Measurements from ENCODE around the gene AANAT. TPM values are rescaled to one million over a fixed set of nuclear protein-coding genes. Genes with fewer than 3 reads are reported as not detected.
A peak's percentile ranks its signal among the peaks of the same experiment; 100 is the strongest.

The AANAT gene
- total and polyA plus RNA-seq, 10 donors = 0.19 to 0.22 TPM; not detected in 8

DNA sequence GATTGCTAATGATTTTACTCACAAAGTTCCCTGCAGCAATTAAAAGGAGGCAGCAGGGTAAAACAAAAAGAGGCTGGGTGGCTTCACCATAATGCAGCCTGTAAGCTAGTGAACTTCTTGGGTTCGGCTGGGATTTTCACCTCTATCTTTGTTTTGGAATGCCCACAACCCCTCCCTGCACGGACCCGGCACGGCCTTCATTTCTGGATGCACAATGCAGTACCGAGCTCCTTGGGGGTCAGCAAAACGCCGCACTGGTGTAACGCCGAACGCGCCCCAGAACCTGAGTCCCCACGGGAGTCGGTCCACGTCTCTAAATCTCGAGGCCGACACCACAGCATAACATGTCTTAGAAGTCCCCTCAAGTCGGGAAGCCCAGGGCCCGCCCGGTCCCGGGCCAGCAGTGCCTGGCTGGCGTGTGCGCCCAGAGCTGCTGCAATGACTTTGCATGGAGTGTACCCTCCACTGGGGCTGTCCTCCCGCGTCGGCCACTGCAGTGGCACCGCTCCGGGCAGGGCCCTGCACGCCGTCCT is 15.2 kb upstream of the AANAT start:
- H3K36me3 ChIP-seq = no peaks in the 10 kb centered on the region
- WGBS, 5 donors = 0 to 3% (median 1%) methylated on average over 14 to 29 of the region's 29 CpGs
- peaks cover 7 to 54% (median 30%) of the 10 kb centered on the region in 6 donors for H3K4me1 ChIP-seq
- intact Hi-C loops (cut with DNase I; ENCODE audit: low total_unique reads) = loop anchor here (10.0 kb wide), 1 partner anchor 47 kb away; no protein-coding TSS in a partner anchor
- TF ChIP-seq, protein P1, sequence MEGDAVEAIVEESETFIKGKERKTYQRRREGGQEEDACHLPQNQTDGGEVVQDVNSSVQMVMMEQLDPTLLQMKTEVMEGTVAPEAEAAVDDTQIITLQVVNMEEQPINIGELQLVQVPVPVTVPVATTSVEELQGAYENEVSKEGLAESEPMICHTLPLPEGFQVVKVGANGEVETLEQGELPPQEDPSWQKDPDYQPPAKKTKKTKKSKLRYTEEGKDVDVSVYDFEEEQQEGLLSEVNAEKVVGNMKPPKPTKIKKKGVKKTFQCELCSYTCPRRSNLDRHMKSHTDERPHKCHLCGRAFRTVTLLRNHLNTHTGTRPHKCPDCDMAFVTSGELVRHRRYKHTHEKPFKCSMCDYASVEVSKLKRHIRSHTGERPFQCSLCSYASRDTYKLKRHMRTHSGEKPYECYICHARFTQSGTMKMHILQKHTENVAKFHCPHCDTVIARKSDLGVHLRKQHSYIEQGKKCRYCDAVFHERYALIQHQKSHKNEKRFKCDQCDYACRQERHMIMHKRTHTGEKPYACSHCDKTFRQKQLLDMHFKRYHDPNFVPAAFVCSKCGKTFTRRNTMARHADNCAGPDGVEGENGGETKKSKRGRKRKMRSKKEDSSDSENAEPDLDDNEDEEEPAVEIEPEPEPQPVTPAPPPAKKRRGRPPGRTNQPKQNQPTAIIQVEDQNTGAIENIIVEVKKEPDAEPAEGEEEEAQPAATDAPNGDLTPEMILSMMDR (IDR thresholded peaks at IDR 0.05 in 8 of 11, conservative IDR thresholded peaks at IDR 0.05 in 3 of 11) = no peak
- TF ChIP-seq POLR2AphosphoS5 (IDR thresholded peaks at IDR 0.05) = no peak
- TF ChIP-seq POLR2A (IDR thresholded peaks at IDR 0.05) = no peak
- peak overlapping the region in 5 of 8 donors; percentile 78 to 90 (median 82) for H3K27ac ChIP-seq
- peak overlapping the region; percentile 73 to 95 (median 91) for H3K4me3 ChIP-seq
- H3K27me3 ChIP-seq (replicated peaks in 1 of 7) = no peaks in the 10 kb centered on the region
- H3K9me3 ChIP-seq = no peaks in the 10 kb centered on the region
- peak; percentile 87 for DNase-seq

DNA sequence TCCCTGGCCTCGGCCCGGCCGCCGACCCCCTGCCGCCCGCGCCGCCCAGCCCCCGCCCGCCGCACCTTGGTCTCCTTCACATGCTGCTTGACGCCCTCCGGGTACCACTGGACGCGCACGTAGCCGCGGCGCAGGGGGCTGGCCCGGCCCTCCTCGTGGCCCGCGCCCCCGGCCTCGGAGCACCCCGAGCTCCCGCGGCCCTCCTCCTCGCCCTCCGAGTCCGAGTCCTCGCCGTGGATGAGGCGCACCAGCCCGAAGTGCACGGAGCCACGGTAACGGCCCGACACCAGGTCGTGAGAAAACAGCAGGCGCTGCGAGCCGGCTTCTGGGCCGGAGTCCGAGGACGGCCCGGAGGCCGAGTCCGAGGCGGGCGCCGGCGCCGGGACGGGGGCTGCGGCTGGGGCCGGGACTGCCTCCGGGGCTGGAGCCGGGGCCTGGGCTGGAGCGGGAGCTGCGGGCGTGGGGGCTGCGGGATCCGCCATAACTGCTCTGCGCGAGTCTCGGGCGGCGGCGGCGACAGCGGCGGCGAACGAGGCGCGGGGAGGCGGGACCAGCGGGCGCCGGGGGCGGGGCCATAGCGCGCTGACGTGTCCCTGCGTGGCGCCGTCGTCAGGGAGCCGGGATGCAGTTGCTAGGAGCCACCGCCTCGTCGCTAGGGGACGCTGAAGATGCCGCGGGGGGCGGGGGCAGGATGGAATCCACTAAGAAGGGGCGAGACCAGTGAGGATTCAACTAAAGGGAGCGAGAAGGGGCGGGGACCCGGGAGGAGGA is 14.6 kb upstream of the AANAT start, which contains the start of gene UBE2O:
Gene UBE2O (minus strand): TSS at position 493 of the 771 bp plus-strand sequence. CDS start 11 bp downstream, at position 482.
- intact Hi-C loops (cut with DNase I; ENCODE audit: low total_unique reads) = loop anchor here (10.0 kb wide), 1 partner anchor 48 kb away; no protein-coding TSS in a partner anchor
- no peaks in the 10 kb centered on the region for H3K27me3 ChIP-seq (replicated peaks in 1 of 7)
- no peaks in the 10 kb centered on the region for H3K9me3 ChIP-seq
- H3K36me3 ChIP-seq = no peaks in the 10 kb centered on the region
- peak within 1 kb of the TSS; percentile 73 to 95 (median 91) for H3K4me3 ChIP-seq
- TF ChIP-seq POLR2A (IDR thresholded peaks at IDR 0.05) (no peak), POLR2AphosphoS5 (IDR thresholded peaks at IDR 0.05) (peak; percentile 63 to 82 (median 74))
- TF ChIP-seq, protein P1 (IDR thresholded peaks at IDR 0.05 in 8 of 11, conservative IDR thresholded peaks at IDR 0.05 in 3 of 11) = peak in 7 of 11 experiments; percentile 29 to 64 (median 46)
- peak within 1 kb of the TSS in 7 of 8 donors; percentile 66 to 90 (median 81) for H3K27ac ChIP-seq
- peaks cover 7 to 48% (median 27%) of the 10 kb centered on the region in 6 donors for H3K4me1 ChIP-seq
- peak; percentile 97 for DNase-seq
- 0 to 2% (median 1%) methylated on average over 19 to 101 of the region's 101 CpGs for WGBS, 5 donors

DNA sequence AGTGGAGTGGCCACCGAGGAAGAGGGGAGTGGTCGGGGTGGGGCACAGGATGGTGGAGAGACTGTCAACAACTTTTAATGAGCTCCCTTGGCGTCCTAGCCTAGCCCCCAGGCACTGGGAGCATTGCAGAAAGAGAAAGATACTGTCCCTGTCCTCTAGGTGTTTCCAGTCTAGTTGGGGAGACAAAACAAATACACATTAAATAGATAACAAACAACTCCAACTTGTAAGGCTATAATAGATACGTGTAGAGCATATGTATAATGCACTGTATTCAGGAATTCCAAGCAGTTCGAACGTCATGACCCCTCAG is 14.0 kb upstream of the AANAT start:
- Histone ChIP-seq H3K4me1 (peaks cover 7 to 44% (median 25%) of the 10 kb centered on the region in 6 donors), H3K4me3 (peak overlapping the region in 7 of 8 donors; percentile 73 to 95 (median 92)), H3K27me3 (replicated peaks in 1 of 7) (no peaks in the 10 kb centered on the region), H3K9me3 (no peaks in the 10 kb centered on the region), H3K36me3 (no peaks in the 10 kb centered on the region), H3K27ac (peak overlapping the region in 6 of 8 donors; percentile 66 to 90 (median 82))
- intact Hi-C loops (cut with DNase I; ENCODE audit: low total_unique reads) = loop anchor here (10.0 kb wide), 1 partner anchor 49 kb away; no protein-coding TSS in a partner anchor
- WGBS, 5 donors = 35 to 42% (median 35%) methylated on average over 6 of the region's 6 CpGs
- TF ChIP-seq POLR2AphosphoS5 (IDR thresholded peaks at IDR 0.05) (no peak), POLR2A (IDR thresholded peaks at IDR 0.05) (no peak)
- TF ChIP-seq, protein P1 (IDR thresholded peaks at IDR 0.05 in 8 of 11, conservative IDR thresholded peaks at IDR 0.05 in 3 of 11) = no peak
- no peak for DNase-seq

Data from spleen (tissue), 11 donors.